Amniotic epithelial cell (primary cell): ENCODE measurements around the gene KCNQ2.

Experiments
- DNase-seq: peaks from one replicate; pipeline ENCODE4 v3.0.0-alpha.2; 2010; ENCODE audit warnings: low read depth

The KCNQ2 gene

DNA sequence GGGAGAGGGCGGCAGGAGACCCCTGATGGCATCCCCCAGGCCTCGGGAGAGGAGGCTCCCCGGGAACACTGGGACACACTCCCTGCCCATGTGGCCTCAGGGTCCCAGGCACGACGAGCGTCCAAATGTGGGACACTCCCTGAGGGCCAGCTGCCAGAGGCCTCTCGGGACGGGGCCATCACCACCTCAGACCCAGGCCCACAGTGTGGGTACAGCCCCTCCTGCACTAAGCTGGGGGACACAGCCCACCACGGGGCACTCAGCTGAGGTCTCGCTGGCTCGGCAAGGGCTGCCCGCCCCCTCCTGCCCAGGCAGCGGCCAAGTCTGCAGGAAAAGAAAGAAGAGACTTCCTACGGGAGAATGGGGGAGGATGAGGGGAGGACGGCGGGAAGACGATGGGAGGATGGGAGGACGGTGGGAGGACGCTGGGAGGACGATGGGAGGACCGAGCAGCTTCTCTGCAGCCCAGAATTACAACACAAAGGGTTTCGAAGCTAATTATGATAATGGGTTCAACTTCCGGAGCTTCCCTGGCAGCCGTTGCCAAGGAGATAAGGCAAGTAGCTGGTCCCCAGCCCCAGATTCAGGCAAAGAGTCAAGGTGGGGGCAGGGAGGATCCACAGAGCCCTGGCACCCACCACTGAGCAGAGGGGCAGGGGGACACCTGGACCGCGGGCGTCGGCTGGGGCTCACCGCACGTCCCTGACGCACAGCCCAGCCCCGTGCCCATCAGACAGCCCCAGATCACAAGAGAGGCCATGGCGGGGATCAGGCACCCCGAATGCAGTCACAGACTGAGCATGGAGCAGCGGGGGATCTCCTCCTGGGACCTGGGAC lies 17.5 kb downstream of the KCNQ2 start:
- DNase-seq, result no peak

GRCh38 chr20:63452821-63453523 lies 19.5 kb downstream of the KCNQ2 start:
- no peak for DNase-seq

GRCh38 chr20:63452341-63452740 lies 20.1 kb downstream of the KCNQ2 start:
- DNase-seq, result no peak

- no peak for DNase-seq
Measured at GRCh38 chr20:63451821-63452220, 20.6 kb downstream of the KCNQ2 start.

GRCh38 chr20:63449796-63450730 lies 22.4 kb downstream of the KCNQ2 start:
- no peak for DNase-seq

- no peak for DNase-seq
Measured at GRCh38 chr20:63449025-63449424, 23.4 kb downstream of the KCNQ2 start.

DNA sequence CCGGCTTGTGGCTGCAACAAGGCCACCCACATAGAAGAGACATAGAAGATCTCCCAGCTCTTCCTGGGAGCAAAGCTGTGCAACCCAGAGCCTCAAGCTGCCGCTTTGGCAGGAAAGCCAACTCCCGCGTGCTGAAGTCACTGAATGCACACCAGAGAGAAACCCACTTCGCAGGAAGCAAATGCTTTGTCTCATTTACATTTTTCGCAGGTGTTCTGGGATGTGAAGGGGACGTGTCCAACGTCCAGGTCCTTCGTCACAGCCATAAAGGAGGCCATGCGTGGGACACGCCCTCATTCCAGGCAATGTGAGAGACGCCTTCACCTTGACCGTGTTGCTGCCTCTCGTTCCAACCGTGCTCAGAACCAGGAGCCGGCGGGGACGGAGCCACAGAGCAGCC lies 24.4 kb downstream of the KCNQ2 start:
- DNase-seq, result no peak

- no peak for DNase-seq
Measured at GRCh38 chr20:63447320-63447719, 25.1 kb downstream of the KCNQ2 start.

DNA sequence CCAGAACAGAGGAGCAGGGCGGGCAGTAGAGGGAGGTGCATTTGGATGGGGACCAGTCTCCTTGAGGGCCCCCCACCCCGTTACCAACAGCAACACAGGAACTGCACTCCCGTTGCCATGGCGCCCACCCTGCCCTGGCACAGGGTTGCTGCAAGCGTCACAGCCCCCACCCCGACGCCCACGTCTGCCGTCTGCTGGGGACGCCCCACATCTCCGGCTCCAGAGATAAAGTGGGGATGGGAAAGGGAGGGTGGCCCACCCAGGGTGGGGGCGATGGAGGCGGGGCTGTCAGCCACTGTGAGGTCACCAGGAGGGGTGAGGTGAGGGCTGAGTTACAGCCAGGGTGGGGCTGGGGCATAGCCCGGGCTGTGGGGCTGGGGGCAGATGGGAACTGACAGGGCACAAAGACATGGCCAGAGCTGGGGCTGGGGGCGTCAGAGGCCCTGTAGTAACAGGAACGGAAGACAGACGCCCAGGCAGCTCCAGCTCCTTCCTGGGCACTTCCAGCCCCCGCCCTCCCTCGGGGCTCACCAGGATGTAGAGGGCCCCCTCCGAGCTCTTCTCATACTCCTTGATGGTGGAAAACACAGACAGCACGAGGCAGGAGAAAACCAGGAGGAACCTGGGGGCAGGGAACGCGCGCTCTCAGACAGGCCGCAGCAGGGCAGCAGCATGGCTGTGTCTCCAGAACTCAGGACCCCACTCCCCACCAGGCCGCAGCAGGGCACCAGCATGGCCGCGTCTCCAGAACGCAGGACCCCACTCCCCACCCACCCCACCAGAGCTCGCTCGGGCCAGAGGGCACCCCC lies 26.0 kb downstream of the KCNQ2 start:
- DNase-seq, result no peak

GRCh38 chr20:63445075-63445734 lies 27.2 kb downstream of the KCNQ2 start:
- no peak for DNase-seq

DNA sequence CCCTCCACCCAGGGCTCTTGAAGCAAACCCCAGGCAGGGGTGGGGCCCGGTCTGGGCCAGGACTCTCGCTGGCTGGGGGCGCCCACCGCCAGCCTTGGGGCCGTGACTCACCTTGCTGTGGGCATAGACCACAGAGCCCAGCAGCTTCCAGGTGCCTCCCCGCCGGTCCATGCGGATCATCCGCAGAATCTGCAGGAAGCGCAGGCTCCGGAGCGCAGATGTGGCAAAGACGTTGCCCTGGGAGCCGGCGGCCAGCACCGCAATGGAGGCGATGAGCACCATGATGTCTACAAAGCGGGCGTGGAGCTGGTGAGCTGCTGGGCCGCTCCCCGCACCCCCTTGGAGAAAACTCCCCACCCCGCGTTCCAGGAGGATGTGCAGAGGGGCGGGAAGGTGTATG lies 27.9 kb downstream of the KCNQ2 start:
- no peak for DNase-seq

DNA sequence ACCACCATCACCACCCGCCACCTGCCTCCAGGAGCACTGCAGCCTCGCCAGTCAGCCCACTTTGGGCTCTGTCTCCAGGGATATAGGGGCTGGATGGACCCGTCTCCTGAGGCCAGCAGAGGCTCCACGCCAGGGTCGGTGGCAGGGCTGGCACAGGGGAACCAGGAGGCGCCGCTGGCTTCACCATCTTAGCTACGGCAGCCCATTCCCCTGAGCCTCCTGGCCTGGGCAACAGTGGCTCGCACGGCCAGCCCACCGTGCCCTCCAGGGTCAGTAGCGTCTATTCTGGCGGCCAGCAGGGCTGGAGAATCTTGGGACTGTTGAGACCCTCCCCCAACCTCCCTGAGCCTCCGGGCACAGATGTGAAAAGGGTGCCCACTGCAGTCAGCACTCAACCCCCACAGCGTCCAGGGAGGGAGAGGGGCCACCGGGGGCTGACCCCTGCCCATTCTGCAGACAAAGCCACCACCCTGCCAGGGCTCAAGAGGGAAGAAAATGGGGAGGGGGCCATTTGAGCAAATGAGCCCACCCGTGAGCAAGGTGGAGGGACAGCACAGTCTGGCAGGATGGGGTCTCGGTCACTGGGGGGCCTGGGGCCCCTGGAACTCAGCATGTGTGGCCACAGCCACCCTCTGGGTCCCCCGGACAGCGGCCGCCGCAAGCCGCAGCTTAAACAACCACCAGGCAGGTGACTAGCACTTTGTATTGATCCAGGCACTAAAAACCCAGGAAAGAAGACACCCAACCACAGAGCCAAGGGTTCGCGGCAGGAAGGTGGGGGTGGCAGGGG lies 28.7 kb downstream of the KCNQ2 start:
- DNase-seq, result no peak

DNA sequence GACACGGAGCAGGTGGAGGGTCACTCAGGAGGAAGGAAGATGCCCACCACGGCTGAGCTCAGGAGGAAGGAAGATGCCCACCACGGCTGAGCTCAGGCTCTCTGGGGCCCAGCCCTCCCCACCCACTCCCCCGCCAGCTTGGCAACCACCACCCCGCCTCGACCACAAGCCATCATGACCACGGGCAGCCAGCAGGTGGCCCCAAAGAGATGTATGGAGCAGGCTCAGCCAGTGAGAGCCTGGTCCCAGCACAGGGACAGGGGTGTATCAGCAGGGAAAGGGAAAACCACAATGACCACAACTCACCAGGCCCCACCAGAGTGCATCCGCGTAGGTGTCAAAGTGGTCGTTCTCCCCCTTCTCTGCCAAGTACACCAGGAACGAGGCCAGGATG lies 30.4 kb downstream of the KCNQ2 start:
- peak; percentile 4 for DNase-seq

DNA sequence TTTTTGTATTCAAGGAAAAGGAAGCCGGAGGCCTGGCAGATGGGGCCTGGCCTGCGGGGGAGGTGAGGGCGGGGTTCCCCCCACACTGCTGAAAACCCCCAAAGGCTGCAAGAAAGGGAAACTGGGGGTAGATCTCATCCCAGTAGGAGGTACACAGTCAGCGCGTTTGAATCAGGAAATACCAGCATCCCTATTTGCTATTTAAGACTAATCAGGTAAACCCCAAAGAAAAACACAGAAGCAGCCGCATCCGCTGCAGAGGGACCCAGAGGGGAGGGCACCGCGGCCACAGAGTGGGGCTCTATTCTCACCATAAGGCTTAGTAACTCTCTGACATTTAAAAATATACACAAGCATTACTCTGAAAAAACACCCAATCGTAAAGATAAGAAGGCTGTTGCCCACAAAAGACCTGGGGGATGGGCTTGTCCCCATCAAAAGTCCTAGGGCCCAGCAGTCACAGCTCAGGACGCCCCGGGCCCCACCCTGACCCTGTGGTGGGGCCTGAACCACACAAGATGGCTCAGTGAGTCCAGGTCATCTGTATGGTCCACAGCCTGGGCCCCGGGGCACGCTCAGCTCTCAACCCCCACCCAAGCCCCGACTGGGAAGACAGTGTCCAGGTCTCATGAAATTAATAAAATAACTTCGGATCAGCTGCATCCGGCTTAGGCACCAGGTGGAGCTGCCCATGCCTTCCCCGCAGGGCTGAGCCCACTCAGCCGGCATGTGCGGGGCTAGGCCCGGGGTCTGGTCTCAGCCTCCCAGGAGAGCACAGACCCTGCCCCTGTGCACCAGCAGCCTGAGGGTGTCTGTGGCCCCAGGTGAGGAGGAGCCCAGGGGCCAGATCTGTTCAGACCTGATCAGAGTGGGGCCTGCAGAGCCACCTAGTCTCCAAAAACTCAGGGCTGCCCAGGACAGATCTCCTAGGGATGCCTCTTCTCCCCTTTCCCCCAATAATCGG lies 31.0 kb downstream of the KCNQ2 start:
- DNase-seq, result no peak

- DNase-seq, result no peak
Measured at GRCh38 chr20:63440366-63440955, 32.0 kb downstream of the KCNQ2 start.

DNA sequence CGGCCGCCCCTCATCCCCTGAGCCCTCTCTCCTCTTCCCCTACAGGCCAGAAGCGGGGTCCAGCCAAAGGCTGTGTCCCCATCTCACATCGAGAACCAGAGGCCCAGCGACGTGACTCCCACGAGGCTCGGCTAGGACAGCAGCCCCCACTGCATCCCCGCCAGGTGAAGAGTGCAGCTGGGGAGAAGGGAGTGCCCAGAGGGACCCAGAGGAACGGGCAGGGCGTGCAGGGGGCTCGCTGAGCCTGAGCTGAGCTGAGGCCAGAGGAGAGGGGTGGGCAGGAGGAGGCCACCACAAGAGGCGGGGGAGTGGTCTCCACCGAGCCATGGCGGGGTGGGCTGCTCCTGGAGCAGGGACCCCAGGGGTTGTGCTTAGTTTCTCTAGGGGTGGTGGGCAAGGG lies 32.6 kb downstream of the KCNQ2 start:
- DNase-seq, result no peak

- no peak for DNase-seq
Measured at GRCh38 chr20:63438121-63438520, 34.3 kb downstream of the KCNQ2 start.

GRCh38 chr20:63435552-63435951 lies 36.9 kb downstream of the KCNQ2 start:
- DNase-seq, result no peak
